WTC11 (cell line): ENCODE data around the gene SHCBP1. TPM values are rescaled to one million over a fixed set of nuclear protein-coding genes. Genes with fewer than 3 reads are reported as not detected.
A peak's percentile ranks its signal among the peaks of the same experiment; 100 is the strongest.

Experiments
- ATAC-seq: fragments of 200-7000 bp; cut with Tn5 transposase; 2 replicates; pipeline ENCODE4 v1.10.0; 2021; ENCODE audit warnings: mild to moderate bottlenecking, moderate library complexity
- CTCF ChIA-PET: fragments of 300-600 bp; sonication (Branson Sonifier 250); formaldehyde crosslinking; loops from one replicate; lab custom pipeline; 2021; ENCODE audit warnings: antibody characterized with exemption; lab: Charles Lee
- POLR2A ChIA-PET: fragments of 350-600 bp; sonication (Branson Sonifier 250); formaldehyde crosslinking; loops from one replicate; lab custom pipeline; 2021; ENCODE audit warnings: antibody characterized with exemption; lab: Charles Lee
- DNase-seq: peaks from one replicate; pipeline ENCODE4 v3.0.0; 2021; ENCODE audit warnings: low spot score
- H3K27ac Mint-ChIP-seq: 2 replicates; pipeline ENCODE4 v1.8.0; 2021; ENCODE audit warnings: mixed read lengths
- H3K27me3 Mint-ChIP-seq: 2 replicates; pipeline ENCODE4 v1.8.0; 2021; ENCODE audit warnings: low read depth, mild to moderate bottlenecking, moderate library complexity, mixed read lengths
- H3K36me3 Mint-ChIP-seq: 2 replicates; pipeline ENCODE4 v1.8.0; 2021; ENCODE audit warnings: mixed read lengths
- H3K4me1 Mint-ChIP-seq: 2 replicates; pipeline ENCODE4 v1.8.0; 2022; ENCODE audit warnings: mixed read lengths
- H3K4me3 Mint-ChIP-seq: 2 replicates; pipeline ENCODE4 v1.8.0; 2021; ENCODE audit warnings: mild to moderate bottlenecking, moderate library complexity, mixed read lengths
- H3K9me3 Mint-ChIP-seq: 2 replicates; pipeline ENCODE4 v1.8.0; 2021; ENCODE audit warnings: mixed read lengths
- AR ChIP-seq: fragments of 250-450 bp; sonication (Bioruptor Pico); IDR thresholded peaks from 2 replicates; pipeline ENCODE4 v1.9.0; 2021; ENCODE audit warnings: mild to moderate bottlenecking
- E2F4 ChIP-seq: sonication (generic); formaldehyde crosslinking; IDR thresholded peaks from 2 replicates; pipeline ENCODE4 v1.8.1; 2022; ENCODE audit warnings: low read depth, mild to moderate bottlenecking, moderate library complexity, missing genetic modification reagents, borderline replicate concordance
- EMX1 ChIP-seq: fragments of 250-450 bp; sonication (Bioruptor Pico); IDR thresholded peaks from 2 replicates; pipeline ENCODE4 v1.8.0; 2021; ENCODE audit warnings: mild to moderate bottlenecking
- ETV6 ChIP-seq: sonication (generic); formaldehyde crosslinking; IDR thresholded peaks from 2 replicates; pipeline ENCODE4 v1.8.1; 2022; ENCODE audit warnings: mild to moderate bottlenecking, missing genetic modification reagents
- GRHL2 ChIP-seq: fragments of 250-450 bp; sonication (Bioruptor Pico); IDR thresholded peaks from 2 replicates; pipeline ENCODE4 v1.8.0; 2022; ENCODE audit warnings: mild to moderate bottlenecking, moderate library complexity; ENCODE audit not compliant: insufficient replicate concordance, severe bottlenecking
- HMGA2 ChIP-seq: fragments of 250-450 bp; sonication (Bioruptor Pico); IDR thresholded peaks from 2 replicates; pipeline ENCODE4 v1.4.0; 2021; ENCODE audit warnings: mild to moderate bottlenecking, moderate library complexity
- IRF1 ChIP-seq: sonication (generic); formaldehyde crosslinking; IDR thresholded peaks from 2 replicates; pipeline ENCODE4 v1.8.0; 2023; ENCODE audit warnings: missing genetic modification reagents
- JUN ChIP-seq: sonication (generic); formaldehyde crosslinking; IDR thresholded peaks from 2 replicates; pipeline ENCODE4 v1.8.0; 2023; ENCODE audit warnings: mild to moderate bottlenecking, missing genetic modification reagents
- NFE2L1 ChIP-seq: sonication (generic); formaldehyde crosslinking; IDR thresholded peaks from 2 replicates; pipeline ENCODE4 v1.8.1; 2023; ENCODE audit warnings: missing genetic modification reagents
- NR2C2 ChIP-seq: sonication (generic); formaldehyde crosslinking; IDR thresholded peaks from 2 replicates; pipeline ENCODE4 v1.8.0; 2022; ENCODE audit warnings: mild to moderate bottlenecking, missing genetic modification reagents
- OVOL2 ChIP-seq: fragments of 250-450 bp; sonication (Bioruptor Pico); IDR thresholded peaks from 2 replicates; pipeline ENCODE4 v1.9.0; 2021; ENCODE audit warnings: mild to moderate bottlenecking, borderline replicate concordance
- SMAD3 ChIP-seq: sonication (generic); formaldehyde crosslinking; IDR thresholded peaks from 2 replicates; pipeline ENCODE4 v1.8.0; 2022; ENCODE audit warnings: missing genetic modification reagents, mild to moderate bottlenecking, borderline replicate concordance
- SMAD4 ChIP-seq: sonication (generic); formaldehyde crosslinking; IDR thresholded peaks from 2 replicates; pipeline ENCODE4 v1.8.0; 2022; ENCODE audit warnings: mild to moderate bottlenecking, missing genetic modification reagents
- TEAD4 ChIP-seq: sonication (generic); formaldehyde crosslinking; IDR thresholded peaks from 2 replicates; pipeline ENCODE4 v1.8.0; 2022; ENCODE audit warnings: mild to moderate bottlenecking, missing genetic modification reagents
- TP53 ChIP-seq: sonication (generic); formaldehyde crosslinking; IDR thresholded peaks from 2 replicates; pipeline ENCODE4 v1.8.1; 2023; ENCODE audit warnings: mild to moderate bottlenecking, missing genetic modification reagents
- ZNF121 ChIP-seq: sonication (generic); formaldehyde crosslinking; IDR thresholded peaks from 2 replicates; pipeline ENCODE4 v1.8.0; 2023; ENCODE audit warnings: missing genetic modification reagents
- ZNF263 ChIP-seq: sonication (generic); formaldehyde crosslinking; IDR thresholded peaks from 2 replicates; pipeline ENCODE4 v1.8.1; 2022; ENCODE audit warnings: low read depth, mild to moderate bottlenecking, moderate library complexity, missing genetic modification reagents
- ZNF396 ChIP-seq: fragments of 250-450 bp; sonication (Bioruptor Pico); IDR thresholded peaks from 2 replicates; pipeline ENCODE4 v1.8.0; 2021; ENCODE audit warnings: mild to moderate bottlenecking, moderate library complexity, borderline replicate concordance
- ZNF416 ChIP-seq: fragments of 250-450 bp; sonication (Bioruptor Pico); IDR thresholded peaks from 2 replicates; pipeline ENCODE4 v1.9.0; 2021; ENCODE audit warnings: mild to moderate bottlenecking, inconsistent platforms
- ZNF423 ChIP-seq: fragments of 250-450 bp; sonication (Bioruptor Pico); IDR thresholded peaks from 2 replicates; pipeline ENCODE4 v2.1.2; 2022; ENCODE audit warnings: mild to moderate bottlenecking, moderate library complexity
- ZNF532 ChIP-seq: fragments of 250-450 bp; sonication (Bioruptor Pico); IDR thresholded peaks from 2 replicates; pipeline ENCODE4 v1.9.0; 2021; ENCODE audit warnings: mild to moderate bottlenecking, borderline replicate concordance
- total RNA-seq: library from RNA; stranded (reverse); gene quantifications from 3 replicates; pipeline ENCODE4 v1.2.3, GENCODE V29; 2021

Gene SHCBP1
- total RNA-seq, 1 experiment from 2014 or later: 20.2 TPM

GRCh38 chr16:46618516-46618915 is 2.7 kb downstream of the SHCBP1 start:
- CTCF ChIA-PET: no interaction called here
- TF ChIP-seq ZNF396 (CRISPR knock-in tag) (no peak), SMAD4 (CRISPR knock-in tag) (no peak), IRF1 (no peak), NR2C2 (CRISPR knock-in tag) (no peak), TP53 (CRISPR knock-in tag) (no peak), EMX1 (no peak), TEAD4 (CRISPR knock-in tag) (no peak), GRHL2 (CRISPR knock-in tag) (no peak), HMGA2 (CRISPR knock-in tag) (no peak), ZNF423 (no peak), E2F4 (CRISPR knock-in tag) (no peak), ETV6 (CRISPR knock-in tag) (no peak), JUN (CRISPR knock-in tag) (no peak), AR (CRISPR knock-in tag) (no peak), ZNF416 (CRISPR knock-in tag) (no peak), ZNF532 (CRISPR knock-in tag) (no peak), ZNF121 (CRISPR knock-in tag) (no peak)
- peaks cover 20% of the 10 kb centered on the region for H3K4me1 Mint-ChIP-seq
- no peak overlapping the region for H3K4me3 Mint-ChIP-seq
- no peak for ATAC-seq
- peaks cover 44% of the 10 kb centered on the region for H3K36me3 Mint-ChIP-seq
- H3K27ac Mint-ChIP-seq: 0 out of 2 replicates have a peak overlapping the region, but pooled peaks have one; percentile 41
- POLR2A ChIA-PET: no interaction called here
- no peaks in the 10 kb centered on the region for H3K27me3 Mint-ChIP-seq
- no peaks in the 10 kb centered on the region for H3K9me3 Mint-ChIP-seq
- DNase-seq: no peak

- Mint-ChIP-seq H3K4me1 (peaks cover 8% of the 10 kb centered on the region; the same call in 1 of the 2 replicates), H3K27ac (no peak overlapping the region), H3K27me3 (no peaks in the 10 kb centered on the region), H3K4me3 (no peak overlapping the region), H3K36me3 (peaks cover 52% of the 10 kb centered on the region), H3K9me3 (no peaks in the 10 kb centered on the region)
- no peak for ATAC-seq
- ChIA-PET CTCF (interaction anchor here (0.6 kb wide), 1 partner anchor 60 kb away, joined by 3 read pairs; no protein-coding TSS in a partner anchor), POLR2A (no interaction called here)
- no peak for DNase-seq
- TF ChIP-seq ZNF263 (CRISPR knock-in tag) (no peak), ZNF423 (no peak), OVOL2 (no peak), HMGA2 (CRISPR knock-in tag) (no peak), AR (CRISPR knock-in tag) (no peak), JUN (CRISPR knock-in tag) (no peak), SMAD3 (CRISPR knock-in tag) (no peak), TP53 (CRISPR knock-in tag) (no peak), NFE2L1 (CRISPR knock-in tag) (no peak)
These were observed 7.2 kb downstream of the SHCBP1 start for GRCh38 chr16:46614006-46614405.
